GM23338 (cell line): ENCODE data around the gene FAF1. TPM values are rescaled to one million over a fixed set of nuclear protein-coding genes. Genes with fewer than 3 reads are reported as not detected.

Experiments used
- ATAC-seq: fragments of 200-7000 bp; cut with Tn5 transposase; 3 replicates; pipeline ENCODE4 v1.9.1; 2020
- DNase-seq: peaks from one replicate; pipeline ENCODE4 v3.0.0-alpha.2; 2015; ENCODE audit warnings: low spot score
- H2AFZ ChIP-seq: fragments of 200-600 bp; sonication (generic); 2 replicates; pipeline ENCODE4 v1.8.0; 2016; ENCODE audit warnings: antibody characterized with exemption, mild to moderate bottlenecking, moderate library complexity
- H3F3A ChIP-seq: fragments of 200-600 bp; sonication (generic); replicated peaks from 2 replicates; pipeline ENCODE4 v1.8.0; 2017; ENCODE audit warnings: antibody characterized with exemption, mixed run types, low read depth
- H3K27ac ChIP-seq: fragments of 200-600 bp; sonication (generic); 2 replicates; pipeline ENCODE4 v1.6.1; 2016; ENCODE audit warnings: low read depth
- H3K27me3 ChIP-seq: fragments of 200-600 bp; sonication (generic); 2 replicates; pipeline ENCODE4 v1.8.0; 2016; ENCODE audit warnings: mild to moderate bottlenecking, mixed run types, moderate library complexity; ENCODE audit not compliant: insufficient read depth
- H3K36me3 ChIP-seq: fragments of 200-600 bp; sonication (generic); 2 replicates; pipeline ENCODE4 v1.8.0; 2016; ENCODE audit warnings: mild to moderate bottlenecking; ENCODE audit not compliant: insufficient read depth
- H3K4me1 ChIP-seq: fragments of 200-600 bp; sonication (generic); 2 replicates; pipeline ENCODE4 v1.8.0; 2016; ENCODE audit warnings: mild to moderate bottlenecking, moderate library complexity; ENCODE audit not compliant: insufficient read depth
- H3K4me2 ChIP-seq: fragments of 200-600 bp; sonication (generic); 2 replicates; pipeline ENCODE4 v1.7.1; 2017; ENCODE audit warnings: mixed run types
- H3K4me3 ChIP-seq: fragments of 200-600 bp; sonication (generic); 2 replicates; pipeline ENCODE4 v1.6.1; 2016; ENCODE audit warnings: mixed run types
- H3K79me2 ChIP-seq: fragments of 200-600 bp; sonication (generic); replicated peaks from 2 replicates; pipeline ENCODE4 v1.8.0; 2017; ENCODE audit warnings: mild to moderate bottlenecking; ENCODE audit not compliant: insufficient read depth
- H3K9me2 ChIP-seq: fragments of 200-600 bp; sonication (generic); 2 replicates; pipeline ENCODE4 v1.8.0; 2017; ENCODE audit not compliant: insufficient read depth
- H4K20me1 ChIP-seq: fragments of 200-600 bp; sonication (generic); replicated peaks from 2 replicates; pipeline ENCODE4 v1.8.0; 2017; ENCODE audit warnings: mild to moderate bottlenecking; ENCODE audit not compliant: insufficient read depth
- H3K27ac Mint-ChIP-seq: 2 replicates; pipeline ENCODE4 v1.8.0; 2020; ENCODE audit warnings: inconsistent platforms, mild to moderate bottlenecking, moderate library complexity, mixed read lengths
- H3K27me3 Mint-ChIP-seq: 3 replicates; pipeline ENCODE4 v1.8.0; 2022; ENCODE audit warnings: low read depth, mild to moderate bottlenecking, moderate library complexity, mixed read lengths, inconsistent platforms; ENCODE audit not compliant: insufficient read depth, poor library complexity
- H3K36me3 Mint-ChIP-seq: 3 replicates; pipeline ENCODE4 v1.8.0; 2021; ENCODE audit warnings: low read depth, mild to moderate bottlenecking, inconsistent platforms, moderate library complexity, mixed read lengths
- H3K4me1 Mint-ChIP-seq: 3 replicates; pipeline ENCODE4 v1.8.0; 2020; ENCODE audit warnings: mild to moderate bottlenecking, inconsistent platforms, mixed read lengths
- H3K4me3 Mint-ChIP-seq: 3 replicates; pipeline ENCODE4 v1.8.0; 2021; ENCODE audit warnings: moderate library complexity, mild to moderate bottlenecking, inconsistent platforms, mixed read lengths
- H3K9me3 Mint-ChIP-seq: 3 replicates; pipeline ENCODE4 v1.8.0; 2020; ENCODE audit warnings: moderate library complexity, mild to moderate bottlenecking, inconsistent platforms, mixed read lengths
- CTCF ChIP-seq, 2 experiments: fragments of 200-600 bp in 1 of 2; sonication (generic) in 1 of 2; conservative IDR thresholded peaks; 2 replicates each; pipeline versions ENCODE4 v1.5.1 to v1.6.1; 2016 to 2017; ENCODE audit warnings: antibody characterized with exemption in 2 of 2, low read depth in 2 of 2, mild to moderate bottlenecking in 2 of 2, moderate library complexity in 1 of 2
- EZH2 ChIP-seq: fragments of 200-600 bp; sonication (generic); IDR thresholded peaks from one replicate; pipeline ENCODE4 v1.8.0; 2017; ENCODE audit warnings: antibody characterized with exemption, mild to moderate bottlenecking, low read depth; ENCODE audit not compliant: unreplicated experiment
- REST ChIP-seq: IDR thresholded peaks from one replicate; pipeline ENCODE4 v1.6.1; 2018; ENCODE audit warnings: antibody characterized with exemption; ENCODE audit not compliant: unreplicated experiment
- STAT1 ChIP-seq: IDR thresholded peaks from one replicate; pipeline ENCODE4 v1.6.1; 2016; ENCODE audit warnings: antibody characterized with exemption; ENCODE audit not compliant: unreplicated experiment
- ZNF331 ChIP-seq: fragments of 250-450 bp; sonication (Bioruptor Pico); IDR thresholded peaks from 2 replicates; pipeline ENCODE4 v1.5.0; 2020; ENCODE audit warnings: low read depth, mild to moderate bottlenecking, moderate library complexity
- ZNF462 ChIP-seq: fragments of 250-450 bp; sonication (Bioruptor Pico); IDR thresholded peaks from 2 replicates; pipeline ENCODE4 v1.5.0; 2020; ENCODE audit warnings: mild to moderate bottlenecking, moderate library complexity
- polyA plus RNA-seq: library from polyadenylated mRNA; unstranded; fragments of >200 nt; fragmentation: Nextera tagmentation; extraction: Ambion mirVana; gene quantifications from 2 replicates; pipeline ENCODE4 v1.2.1, GENCODE V29; 2016
- total RNA-seq: library from RNA; depleted of rRNA; stranded (reverse); fragments of >200 nt; shearing (Covaris generic); gene quantifications from 2 replicates; pipeline ENCODE4 v1.2.3, GENCODE V29; 2014

The FAF1 gene
- total and polyA plus RNA-seq, 2 experiments from 2014 or later = 24.1 to 53.2 TPM

- H3K4me3 Mint-ChIP-seq = no peak overlapping the region
- no peak overlapping the region for H3K4me2 ChIP-seq
- H3K27ac Mint-ChIP-seq = no peak overlapping the region
- no peaks in the 10 kb centered on the region for H3K36me3 ChIP-seq
- H3K4me1 Mint-ChIP-seq = peaks cover 27% of the 10 kb centered on the region
- no peaks in the 10 kb centered on the region for H3K36me3 Mint-ChIP-seq
- H3K27me3 Mint-ChIP-seq = peaks cover 92% of the 10 kb centered on the region
- peaks cover 49% of the 10 kb centered on the region for H4K20me1 ChIP-seq
- H3K4me3 ChIP-seq = no peak overlapping the region
- H3K79me2 ChIP-seq = no peaks in the 10 kb centered on the region
- no peaks in the 10 kb centered on the region for H3K9me2 ChIP-seq
- no peaks in the 10 kb centered on the region; the same call in 2 of the 3 replicates for H3K9me3 Mint-ChIP-seq
- peaks cover 34% of the 10 kb centered on the region for H3K4me1 ChIP-seq
- ATAC-seq (no peak), DNase-seq (no peak)
- H3F3A ChIP-seq = peaks cover 44% of the 10 kb centered on the region
- H3K27ac ChIP-seq = no peak overlapping the region
- TF ChIP-seq ZNF331 (no peak), REST (no peak), STAT1 (no peak), CTCF (conservative IDR thresholded peaks at IDR 0.05; ENCODE audit: low read depth in 2 of 2) (no peak), EZH2 (peak; percentile 32), ZNF462 (CRISPR knock-in tag) (no peak)
- peaks cover 99% of the 10 kb centered on the region for H3K27me3 ChIP-seq
- no peak overlapping the region for H2AFZ ChIP-seq
Measured at GRCh38 chr1:50971748-50972305, 11.8 kb upstream of the FAF1 start.
